GM12873 (cell line): ENCODE measurements around the gene ZNF91.
A peak's percentile ranks its signal among the peaks of the same experiment; 100 is the strongest.

Source experiments
- TF ChIP-seq, protein P1 (sequence below): IDR thresholded peaks from 2 replicates; pipeline ENCODE4 v1.5.1; 2012; ENCODE audit warnings: low read depth, mild to moderate bottlenecking, moderate library complexity, low read length, control low read depth; ENCODE audit not compliant: insufficient read depth; ENCODE audit errors: missing control alignments

The ZNF91 gene

GRCh38 chr19:23395041-23395721 is at the start of gene ZNF91:
TSS of gene ZNF91 (minus strand) at chr19:23395471. CDS start at chr19:23395354, 117 bp downstream.
- TF ChIP-seq, protein P1, sequence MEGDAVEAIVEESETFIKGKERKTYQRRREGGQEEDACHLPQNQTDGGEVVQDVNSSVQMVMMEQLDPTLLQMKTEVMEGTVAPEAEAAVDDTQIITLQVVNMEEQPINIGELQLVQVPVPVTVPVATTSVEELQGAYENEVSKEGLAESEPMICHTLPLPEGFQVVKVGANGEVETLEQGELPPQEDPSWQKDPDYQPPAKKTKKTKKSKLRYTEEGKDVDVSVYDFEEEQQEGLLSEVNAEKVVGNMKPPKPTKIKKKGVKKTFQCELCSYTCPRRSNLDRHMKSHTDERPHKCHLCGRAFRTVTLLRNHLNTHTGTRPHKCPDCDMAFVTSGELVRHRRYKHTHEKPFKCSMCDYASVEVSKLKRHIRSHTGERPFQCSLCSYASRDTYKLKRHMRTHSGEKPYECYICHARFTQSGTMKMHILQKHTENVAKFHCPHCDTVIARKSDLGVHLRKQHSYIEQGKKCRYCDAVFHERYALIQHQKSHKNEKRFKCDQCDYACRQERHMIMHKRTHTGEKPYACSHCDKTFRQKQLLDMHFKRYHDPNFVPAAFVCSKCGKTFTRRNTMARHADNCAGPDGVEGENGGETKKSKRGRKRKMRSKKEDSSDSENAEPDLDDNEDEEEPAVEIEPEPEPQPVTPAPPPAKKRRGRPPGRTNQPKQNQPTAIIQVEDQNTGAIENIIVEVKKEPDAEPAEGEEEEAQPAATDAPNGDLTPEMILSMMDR = no peak

DNA sequence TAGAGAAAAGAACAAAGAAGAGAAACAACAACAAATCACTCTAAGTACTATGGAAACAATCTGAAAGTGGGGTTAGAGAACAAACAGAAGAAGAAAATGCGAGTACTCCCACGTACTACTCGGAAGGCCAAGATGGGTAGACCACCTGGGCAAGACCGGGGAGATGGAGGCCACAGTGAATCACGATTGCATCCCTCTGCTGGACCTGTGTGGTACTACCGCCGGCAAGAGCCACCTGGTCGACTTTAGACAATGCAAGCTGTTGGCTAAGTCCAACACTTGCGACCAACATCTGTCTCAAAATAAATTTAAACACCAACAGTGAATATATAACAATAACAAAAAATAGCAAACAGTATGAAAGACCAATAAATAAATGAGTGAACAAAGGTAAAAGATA is 45.5 kb upstream of the ZNF91 start:
- TF ChIP-seq, protein P1 = peak; percentile 65

DNA sequence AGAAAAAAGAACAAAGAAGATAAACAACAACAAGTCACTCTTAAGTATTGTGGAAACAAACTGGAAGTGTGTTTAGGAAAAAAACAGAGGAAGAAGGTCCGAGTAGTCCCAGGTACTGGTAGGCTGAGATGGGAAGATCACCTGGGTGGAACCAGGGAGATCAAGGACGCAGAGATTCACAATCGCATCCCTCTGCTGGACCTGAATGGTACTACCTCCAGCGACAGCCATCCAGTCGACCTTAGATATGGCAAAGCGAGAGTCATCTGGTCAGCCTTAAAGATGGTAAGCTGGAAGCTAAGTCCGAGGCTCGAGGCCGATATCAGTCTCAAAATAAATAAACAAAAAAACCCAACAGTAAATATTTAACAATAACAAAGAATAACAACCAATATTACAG is 44.9 kb upstream of the ZNF91 start:
- TF ChIP-seq, protein P1 = peak; percentile 56

- TF ChIP-seq, protein P1 = peak; percentile 50
These were observed 44.4 kb upstream of the ZNF91 start for GRCh38 chr19:23439623-23440022.

DNA sequence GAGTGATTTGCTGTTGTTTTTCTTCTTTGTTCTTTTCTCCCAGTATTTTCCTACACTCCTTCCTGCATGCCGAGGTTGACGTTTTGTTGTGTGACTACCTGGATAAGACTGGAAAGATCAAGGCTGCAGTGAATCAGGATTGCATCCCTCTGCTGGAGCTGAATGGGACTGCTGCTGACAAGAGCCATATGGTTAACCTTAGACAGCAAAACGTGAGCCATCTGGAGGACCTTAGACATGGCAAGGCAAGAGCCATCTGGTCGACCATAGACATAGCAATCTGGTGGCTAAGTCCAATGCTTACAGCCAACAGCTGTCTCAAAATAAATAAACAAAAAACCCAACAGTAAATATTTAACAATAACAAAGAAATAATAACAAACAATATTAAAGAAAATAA is 42.6 kb upstream of the ZNF91 start:
- TF ChIP-seq, protein P1 = no peak

- TF ChIP-seq, protein P1 = peak; percentile 54
These were observed 41.7 kb upstream of the ZNF91 start for GRCh38 chr19:23436944-23437343.

DNA sequence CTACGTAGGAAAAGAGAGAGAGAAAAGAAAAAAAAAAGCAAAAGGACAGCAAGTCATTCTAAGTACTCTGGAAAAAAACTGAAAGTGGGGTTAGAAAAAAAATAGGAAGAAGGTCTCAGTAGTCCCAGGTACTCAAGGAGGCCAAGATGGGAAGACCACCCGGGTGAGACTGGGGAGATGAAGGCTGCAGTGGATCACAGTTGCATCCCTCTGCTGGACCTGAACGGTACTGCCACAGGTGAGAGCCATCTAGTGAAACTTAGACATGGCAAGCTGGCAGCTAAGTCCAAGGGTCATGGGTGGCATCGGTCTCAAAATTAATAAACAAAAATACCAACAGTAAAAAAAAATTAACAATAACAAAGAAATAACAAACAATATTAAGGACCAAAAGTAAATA is 41.0 kb upstream of the ZNF91 start:
- TF ChIP-seq, protein P1 = peak; percentile 52
